SU-DHL-6 (cell line): ENCODE data around the gene BBS1.

Experiments used
- H2AFZ ChIP-seq: fragments of 200-600 bp; sonication (generic); 2 replicates; pipeline ENCODE4 v1.6.1; 2014; ENCODE audit warnings: low read depth, mild to moderate bottlenecking, moderate library complexity, mixed read lengths, antibody characterized with exemption, low read length; ENCODE audit not compliant: severe bottlenecking
- H3F3A ChIP-seq: fragments of 200-600 bp; shearing (Covaris generic); 2 replicates; pipeline ENCODE4 v1.6.0; 2016; ENCODE audit warnings: antibody characterized with exemption, mild to moderate bottlenecking; ENCODE audit not compliant: insufficient read depth
- H3K27ac ChIP-seq: fragments of 200-600 bp; sonication (generic); 2 replicates; pipeline ENCODE4 v1.5.1; 2016; ENCODE audit warnings: low read depth, mild to moderate bottlenecking, low read length, moderate library complexity, mixed read lengths
- H3K27me3 ChIP-seq: fragments of 200-600 bp; sonication (generic), shearing (Covaris generic); 2 replicates; pipeline ENCODE4 v1.6.0; 2014; ENCODE audit warnings: mild to moderate bottlenecking, low read length
- H3K36me3 ChIP-seq: fragments of 200-600 bp; sonication (generic); 2 replicates; pipeline ENCODE4 v1.6.1; 2014; ENCODE audit warnings: mild to moderate bottlenecking, low read length, mixed read lengths
- H3K4me2 ChIP-seq: fragments of 300-600, 200-600 bp; shearing (Covaris generic), sonication (generic); 2 replicates; pipeline ENCODE4 v1.6.0; 2014; ENCODE audit warnings: low read length, low read depth, mild to moderate bottlenecking; ENCODE audit not compliant: poor library complexity, severe bottlenecking
- H3K4me3 ChIP-seq: fragments of 200-600 bp; sonication (generic); 2 replicates; pipeline ENCODE4 v1.5.1; 2014; ENCODE audit warnings: antibody characterized with exemption, low read length, mild to moderate bottlenecking, mixed read lengths; ENCODE audit not compliant: insufficient read depth, poor library complexity, severe bottlenecking
- H3K79me2 ChIP-seq: fragments of 200-600 bp; sonication (generic); 2 replicates; pipeline ENCODE4 v1.6.1; 2014; ENCODE audit warnings: mild to moderate bottlenecking, low read length, moderate library complexity; ENCODE audit not compliant: insufficient read depth
- H3K9ac ChIP-seq: fragments of 200-600 bp; sonication (generic); 2 replicates; pipeline ENCODE4 v1.7.0; 2014; ENCODE audit warnings: mild to moderate bottlenecking, low read length
- H3K9me2 ChIP-seq: fragments of 200-600 bp; sonication (generic); replicated peaks from 2 replicates; pipeline ENCODE4 v1.6.1; 2014; ENCODE audit warnings: low read length; ENCODE audit not compliant: insufficient read depth
- H3K9me3 ChIP-seq: fragments of 200-600 bp; sonication (generic); 2 replicates; pipeline ENCODE4 v1.6.1; 2014; ENCODE audit warnings: low read length, mixed read lengths; ENCODE audit not compliant: insufficient read depth
- H4K20me1 ChIP-seq: fragments of 200-600 bp; sonication (generic); 2 replicates; pipeline ENCODE4 v1.6.1; 2014; ENCODE audit warnings: low read depth, mild to moderate bottlenecking, antibody characterized with exemption, low read length, moderate library complexity, mixed read lengths
- CTCF ChIP-seq: fragments of 200-600 bp; sonication (generic); IDR thresholded peaks from one replicate; pipeline ENCODE4 v1.5.1; 2017; ENCODE audit warnings: antibody characterized with exemption, mild to moderate bottlenecking, low read length, moderate library complexity; ENCODE audit not compliant: insufficient read depth, poor library complexity, severe bottlenecking
- EZH2phosphoT487 ChIP-seq: fragments of 200-600 bp; sonication (generic), shearing (Covaris generic); conservative IDR thresholded peaks from 2 replicates; pipeline ENCODE4 v1.6.1; 2018; ENCODE audit warnings: mild to moderate bottlenecking, antibody characterized with exemption, low read length, moderate library complexity, mixed read lengths

BBS1 gene

GRCh38 chr11:66505276-66505816, 5.1 kb upstream of the BBS1 start:
- no peaks in the 10 kb centered on the region for H3F3A ChIP-seq
- no peaks in the 10 kb centered on the region for H3K9me3 ChIP-seq
- H3K27me3 ChIP-seq: no peaks in the 10 kb centered on the region
- H4K20me1 ChIP-seq: no peaks in the 10 kb centered on the region
- 0 out of 2 replicates have a peak, but pooled peaks cover 2% of the 10 kb centered on the region for H3K36me3 ChIP-seq
- H3K27ac ChIP-seq: no peak overlapping the region
- no peaks in the 10 kb centered on the region for H3K79me2 ChIP-seq
- no peak overlapping the region for H3K4me2 ChIP-seq
- H3K9me2 ChIP-seq: no peaks in the 10 kb centered on the region
- TF ChIP-seq CTCF (no peak), EZH2phosphoT487 (no peak)
- no peak overlapping the region for H2AFZ ChIP-seq
- no peak overlapping the region for H3K4me3 ChIP-seq
- no peak overlapping the region for H3K9ac ChIP-seq

- Histone ChIP-seq H3F3A (no peaks in the 10 kb centered on the region), H3K4me3 (no peak overlapping the region), H4K20me1 (no peaks in the 10 kb centered on the region), H3K9me3 (no peaks in the 10 kb centered on the region), H3K4me2 (no peak overlapping the region), H3K9ac (no peak overlapping the region), H3K36me3 (0 out of 2 replicates have a peak, but pooled peaks cover 2% of the 10 kb centered on the region), H2AFZ (no peak overlapping the region), H3K27ac (no peak overlapping the region), H3K27me3 (no peaks in the 10 kb centered on the region), H3K79me2 (no peaks in the 10 kb centered on the region), H3K9me2 (no peaks in the 10 kb centered on the region)
- no peak for TF ChIP-seq CTCF
- no peak for TF ChIP-seq EZH2phosphoT487
Observed at GRCh38 chr11:66509131-66509561, 1.3 kb upstream of the BBS1 start.

- no peaks in the 10 kb centered on the region for H3K27me3 ChIP-seq
- peak overlapping the region; percentile 27; the same call in 1 of the 2 replicates for H3K9ac ChIP-seq
- no peaks in the 10 kb centered on the region for H3F3A ChIP-seq
- no peaks in the 10 kb centered on the region for H3K9me3 ChIP-seq
- H3K4me2 ChIP-seq: peak overlapping the region; percentile 61
- peak overlapping the region; percentile 53 for H3K4me3 ChIP-seq
- no peaks in the 10 kb centered on the region for H3K79me2 ChIP-seq
- no peak for TF ChIP-seq EZH2phosphoT487
- H3K27ac ChIP-seq: no peak overlapping the region
- H3K36me3 ChIP-seq: no peaks in the 10 kb centered on the region
- no peaks in the 10 kb centered on the region for H3K9me2 ChIP-seq
- H2AFZ ChIP-seq: no peak overlapping the region
- H4K20me1 ChIP-seq: no peaks in the 10 kb centered on the region
Observed at GRCh38 chr11:66510990-66511339, 530 bp downstream of the BBS1 start.

GRCh38 chr11:66523611-66524010, 13.2 kb downstream of the BBS1 start:
- H3K4me3 ChIP-seq: no peak overlapping the region
- H4K20me1 ChIP-seq: no peaks in the 10 kb centered on the region
- H2AFZ ChIP-seq: no peak overlapping the region
- H3K9me3 ChIP-seq: no peaks in the 10 kb centered on the region
- H3K79me2 ChIP-seq: no peaks in the 10 kb centered on the region
- no peak overlapping the region for H3K4me2 ChIP-seq
- H3K27ac ChIP-seq: no peak overlapping the region
- no peaks in the 10 kb centered on the region for H3K27me3 ChIP-seq
- no peaks in the 10 kb centered on the region for H3K9me2 ChIP-seq
- H3K9ac ChIP-seq: no peak overlapping the region
- no peaks in the 10 kb centered on the region for H3K36me3 ChIP-seq
- no peak for TF ChIP-seq CTCF
- H3F3A ChIP-seq: no peaks in the 10 kb centered on the region
